Hematopoietic multipotent progenitor cell treated with erythropoietin and hydrocortisone succinate and interleukin-3 and kit ligand, for 4 days (in vitro differentiated cells): Measurements from ENCODE around the gene RAD51B.

Experiments
- DNase-seq: peaks from one replicate; pipeline ENCODE4 v3.0.0-alpha.2; 2015

The RAD51B gene

DNA sequence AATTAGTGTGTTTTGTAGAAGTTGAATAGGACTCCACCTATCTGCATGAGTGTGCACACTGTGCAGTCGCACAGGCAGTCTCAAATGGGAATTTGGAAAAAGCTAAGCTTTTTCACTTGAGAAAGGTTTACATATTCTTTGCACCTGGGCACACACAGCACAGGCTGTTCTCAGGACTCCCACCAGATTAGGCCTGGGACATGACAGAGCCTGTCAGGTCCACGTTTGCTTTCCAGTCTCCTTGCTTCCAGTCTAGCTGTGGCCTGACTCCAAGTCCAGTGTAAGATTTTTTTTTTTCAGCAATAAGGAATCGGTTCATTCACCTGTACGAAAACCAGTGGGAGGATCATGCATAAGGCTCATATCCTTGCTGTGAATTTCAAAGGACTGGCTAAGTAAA is 792.0 kb downstream of the RAD51B start:
- DNase-seq: no peak

DNA sequence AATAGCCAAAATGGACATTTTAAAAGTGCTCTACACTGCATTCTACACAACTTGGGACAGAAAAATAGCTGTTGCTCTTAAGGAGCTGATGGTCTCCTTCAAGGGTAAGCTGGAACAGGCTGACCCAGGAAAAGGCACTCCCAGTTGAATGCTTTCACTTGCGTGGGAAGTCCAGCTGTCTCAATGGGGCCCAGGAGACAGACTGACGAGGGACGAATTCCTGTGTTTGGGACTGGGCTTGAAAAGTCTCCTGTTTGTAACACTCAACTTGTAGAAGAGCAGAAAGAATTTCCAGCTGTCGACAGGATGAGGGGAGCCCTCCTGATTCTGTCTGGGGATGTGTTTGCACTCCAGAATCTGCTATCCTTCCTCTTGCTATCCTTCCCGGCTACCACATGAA is 792.5 kb downstream of the RAD51B start:
- DNase-seq: no peak

DNA sequence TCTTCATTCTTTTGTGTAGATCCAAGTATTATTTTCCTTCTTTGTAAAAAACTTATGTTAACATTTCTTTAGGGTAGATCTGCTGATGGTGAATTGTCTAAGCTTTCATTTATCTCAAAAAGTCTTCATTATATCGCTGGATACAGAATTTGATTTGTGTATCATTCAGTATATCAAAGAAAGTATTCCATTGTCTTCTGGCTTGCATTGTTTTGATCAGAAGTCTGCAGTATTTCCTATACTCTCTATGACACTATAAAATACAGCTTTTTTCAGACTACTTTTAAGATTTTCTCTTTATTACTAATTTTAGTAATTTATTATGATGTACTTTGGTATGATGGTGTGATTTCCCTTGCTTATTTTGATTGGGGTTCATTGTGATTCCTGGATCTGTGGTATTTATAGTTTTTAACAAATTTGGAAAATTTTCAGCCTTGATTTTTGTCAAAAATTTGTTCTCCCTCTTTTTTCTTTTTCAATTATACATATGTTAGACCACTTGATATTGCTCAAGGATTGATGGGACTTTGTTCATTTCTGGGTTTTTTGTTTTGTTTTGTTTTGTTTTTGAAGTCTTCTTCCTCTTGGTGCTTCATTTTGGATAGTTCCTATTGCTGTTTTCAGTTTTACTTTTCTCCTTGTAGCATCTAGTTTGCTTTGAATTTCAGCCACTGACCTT is 796.8 kb downstream of the RAD51B start:
- DNase-seq: peak; percentile 42

DNA sequence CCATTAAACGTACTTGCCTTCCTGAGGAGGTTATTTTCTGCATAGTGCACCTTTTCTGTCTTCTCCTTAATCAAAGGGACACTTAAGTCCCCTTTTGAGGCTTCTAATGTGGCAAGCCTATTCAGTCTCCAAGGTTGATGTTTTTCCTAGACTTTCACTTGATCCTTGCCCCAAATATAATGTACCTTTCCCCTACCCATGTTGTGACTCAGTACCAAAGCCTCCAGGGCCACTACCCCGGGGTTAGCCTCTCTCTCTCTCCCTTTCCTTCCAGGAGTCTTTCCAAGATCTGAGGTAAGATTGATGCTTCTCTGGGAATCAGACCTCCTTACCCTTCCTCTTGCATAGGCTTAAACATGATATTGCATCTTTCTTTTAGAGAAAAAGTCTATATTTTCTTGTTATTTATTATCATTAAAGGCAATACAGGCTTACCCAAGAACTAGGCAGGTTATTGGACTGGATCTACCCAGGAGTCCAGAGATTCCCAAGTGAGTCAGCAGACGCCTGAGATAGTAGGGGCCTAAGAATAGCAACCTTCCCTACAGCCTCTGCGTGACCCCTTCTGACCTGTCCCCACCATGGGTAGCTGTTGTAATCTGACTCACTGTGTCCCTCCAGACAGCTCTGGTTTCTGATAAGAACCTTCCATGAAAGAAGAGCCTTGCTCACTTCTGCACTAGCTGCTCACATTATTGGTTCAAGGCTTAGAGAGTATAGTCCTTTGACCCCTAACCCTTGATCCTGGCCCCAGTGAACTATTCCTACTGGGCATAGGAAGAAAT is 800.4 kb downstream of the RAD51B start:
- DNase-seq: peak; percentile 54

DNA sequence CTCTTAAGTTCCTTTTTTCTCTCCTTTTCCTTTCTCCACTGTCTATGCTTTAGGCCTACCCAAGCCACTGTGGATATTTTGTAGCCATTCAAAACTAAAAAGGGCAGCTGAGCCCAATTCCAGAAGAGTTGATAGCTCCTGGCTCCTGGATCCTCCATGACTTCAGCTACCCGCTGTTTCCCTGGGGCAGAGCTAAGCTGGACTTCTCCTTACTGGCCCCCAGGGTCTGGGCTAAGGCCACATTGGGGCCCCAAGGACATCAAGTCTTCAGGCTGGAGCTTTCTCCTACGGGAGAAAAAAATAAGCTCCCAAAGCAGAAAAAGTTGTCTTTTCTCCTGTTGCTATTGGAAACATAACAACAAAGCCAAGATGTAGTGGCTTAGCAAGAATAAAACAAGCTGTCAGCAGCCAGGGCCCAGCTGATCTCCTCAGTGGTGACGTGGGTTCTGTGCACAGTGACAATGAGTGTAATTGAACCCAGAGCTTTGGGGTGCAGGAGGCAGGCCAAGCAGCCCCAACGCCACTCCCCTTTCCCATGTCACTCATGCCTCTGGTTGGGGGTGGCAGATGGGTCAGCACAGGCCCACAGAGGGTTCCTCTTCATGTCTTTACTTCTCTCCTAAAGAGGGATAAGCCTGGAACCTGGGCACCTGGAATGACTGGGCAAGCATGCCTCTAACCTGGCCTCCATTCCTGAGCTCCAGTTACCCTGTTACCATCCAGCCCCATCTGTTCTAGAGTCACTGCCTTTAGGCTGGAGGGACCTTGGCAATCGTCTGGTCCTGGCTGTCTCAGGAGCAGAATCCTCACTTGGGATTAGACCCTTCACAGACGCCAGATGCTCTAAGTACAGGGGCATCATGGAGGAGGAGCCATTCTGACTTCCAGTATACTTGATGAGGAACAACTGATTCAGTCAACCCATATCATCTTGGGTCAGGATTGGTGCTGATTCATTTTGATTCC is 802.1 kb downstream of the RAD51B start:
- no peak for DNase-seq

DNA sequence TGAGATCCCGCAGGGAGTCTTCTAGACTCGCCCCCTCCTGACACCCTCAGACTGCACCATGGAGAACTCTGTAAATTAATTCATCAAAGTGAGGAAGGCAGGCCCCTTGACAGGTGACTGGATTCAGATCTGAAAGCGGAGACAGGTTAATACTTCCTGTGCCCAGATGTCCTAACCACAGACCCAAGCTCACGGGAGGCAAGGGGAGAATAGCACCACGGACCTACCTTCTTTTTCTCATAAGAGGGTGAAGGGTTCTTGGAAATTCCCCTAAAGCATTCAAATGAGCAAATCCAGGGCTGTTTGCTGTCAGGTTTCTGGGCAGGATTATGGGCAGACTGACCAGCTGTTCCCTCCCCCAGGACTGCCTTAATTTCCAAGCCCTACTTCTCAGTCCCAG is 803.3 kb downstream of the RAD51B start:
- DNase-seq: no peak

DNA sequence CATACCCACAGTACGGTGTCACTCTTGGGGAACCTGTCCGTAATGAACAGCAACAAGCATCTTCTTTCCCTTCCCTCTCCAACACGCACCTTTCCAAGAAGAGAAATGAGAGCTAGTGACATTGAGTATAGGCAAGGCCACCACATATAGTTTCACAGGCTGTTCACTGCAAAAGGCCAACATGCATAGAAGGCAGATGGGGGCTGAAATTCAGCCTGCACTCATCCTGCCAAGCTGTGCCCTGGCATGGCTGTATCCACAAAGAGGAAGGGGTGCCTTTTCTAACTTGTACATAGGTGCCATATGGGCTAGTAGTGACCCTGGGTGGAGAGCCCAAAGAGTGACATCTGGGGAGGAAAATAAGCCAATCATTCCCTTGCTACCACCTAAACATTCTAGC is 803.7 kb downstream of the RAD51B start:
- no peak for DNase-seq

DNA sequence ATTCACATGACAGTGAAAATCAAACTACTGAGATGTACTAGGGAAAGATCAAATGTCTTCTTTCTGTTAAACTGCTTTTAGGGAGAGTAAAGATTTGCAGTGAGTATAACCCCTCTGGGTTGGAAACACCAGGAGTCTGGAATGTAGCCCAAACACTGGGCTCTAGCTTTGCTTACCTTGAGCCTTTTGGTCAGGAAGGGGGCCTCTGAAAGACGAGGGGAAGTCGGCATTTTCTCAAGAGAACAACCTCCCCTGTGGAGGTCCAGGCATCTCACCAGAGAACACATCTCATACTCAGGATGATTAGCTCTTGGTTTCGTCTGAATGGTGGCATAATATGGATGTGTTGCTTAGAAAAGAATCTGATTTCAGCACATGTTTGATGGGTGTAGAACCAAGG is 804.2 kb downstream of the RAD51B start:
- DNase-seq: no peak

DNA sequence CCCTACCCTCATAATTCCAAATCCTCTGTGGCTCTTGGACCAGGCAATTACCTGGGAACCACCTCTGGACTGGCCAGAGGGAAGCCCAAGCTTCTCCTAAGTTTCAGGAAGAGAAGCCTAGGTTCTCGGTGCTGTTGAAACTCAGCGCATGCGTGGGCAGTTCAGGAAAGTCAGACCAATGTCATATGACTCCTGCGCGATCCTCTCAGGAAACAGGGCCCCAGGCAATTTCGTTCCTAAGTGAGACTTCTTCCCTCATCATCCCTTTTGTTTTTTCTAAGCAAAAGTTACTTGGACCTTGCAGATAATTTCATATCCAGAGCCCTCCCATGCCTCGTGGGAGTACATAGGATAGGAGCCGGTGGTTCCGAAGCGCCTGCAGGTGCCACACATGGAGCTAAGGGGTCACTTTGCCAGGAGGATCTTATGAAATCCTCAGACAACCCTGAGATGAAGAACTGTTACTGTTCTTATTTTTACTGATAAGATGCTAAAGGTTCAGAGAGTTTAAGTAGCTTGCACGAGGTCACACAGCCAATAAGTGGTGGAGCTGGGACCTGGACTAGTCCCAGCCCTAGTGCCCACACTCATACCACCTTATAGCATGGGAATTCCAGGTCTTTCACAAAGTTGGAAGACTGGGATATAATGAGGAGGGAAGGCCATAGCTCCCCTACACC is 805.1 kb downstream of the RAD51B start:
- no peak for DNase-seq

DNA sequence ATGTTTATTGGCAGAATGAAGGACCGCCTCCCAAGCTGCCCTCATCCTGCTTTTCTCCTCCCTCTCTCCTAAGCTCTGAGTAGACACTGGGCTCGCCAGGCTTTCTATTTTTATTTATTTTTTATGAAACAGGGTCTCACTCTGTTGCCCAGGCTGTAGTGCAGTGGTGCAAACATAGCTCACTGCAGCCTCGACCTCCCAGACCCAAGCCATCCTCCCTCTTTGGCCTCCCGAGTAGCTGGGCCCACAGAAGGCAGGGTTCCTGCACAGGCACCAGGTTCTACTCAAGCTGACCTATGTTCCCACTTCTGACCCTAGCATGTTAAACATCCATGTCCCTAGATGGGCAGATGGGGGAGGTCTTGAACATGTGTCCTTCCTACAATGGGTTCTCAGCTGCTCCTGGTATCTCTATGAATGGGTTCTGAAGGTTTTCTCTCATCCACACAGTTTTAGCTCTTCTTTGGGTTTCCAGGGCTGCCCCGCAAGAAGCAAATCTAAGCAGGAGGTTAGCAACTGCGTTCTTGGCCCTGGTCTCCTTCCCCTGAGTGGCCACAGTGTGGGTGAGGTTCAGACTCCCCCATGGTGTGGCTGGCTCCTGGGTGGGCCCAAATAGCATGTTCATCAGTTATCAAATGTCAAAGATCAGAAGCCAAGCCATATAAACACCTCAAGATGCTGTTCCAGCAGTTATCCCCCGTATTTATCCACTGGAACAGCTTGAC is 805.9 kb downstream of the RAD51B start:
- DNase-seq: no peak

DNA sequence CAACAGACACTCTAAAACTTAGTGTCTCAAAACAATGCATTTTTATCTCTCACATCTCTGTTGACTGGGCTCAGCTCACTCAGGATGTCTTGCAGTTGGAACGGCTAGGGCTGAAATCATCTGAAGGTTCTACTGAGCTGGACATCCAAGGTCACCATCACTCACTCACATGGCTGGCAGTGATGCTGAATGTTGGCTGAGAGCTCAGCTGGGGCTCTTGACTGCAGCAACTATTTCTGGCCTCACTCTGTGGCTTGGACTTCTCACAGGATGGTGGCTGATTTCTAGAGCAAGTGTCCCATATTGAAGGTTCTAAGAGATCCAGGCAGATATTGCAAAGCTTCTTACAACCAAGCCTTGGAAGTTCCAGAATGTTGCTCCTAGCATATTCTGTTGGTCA is 806.8 kb downstream of the RAD51B start:
- DNase-seq: no peak

DNA sequence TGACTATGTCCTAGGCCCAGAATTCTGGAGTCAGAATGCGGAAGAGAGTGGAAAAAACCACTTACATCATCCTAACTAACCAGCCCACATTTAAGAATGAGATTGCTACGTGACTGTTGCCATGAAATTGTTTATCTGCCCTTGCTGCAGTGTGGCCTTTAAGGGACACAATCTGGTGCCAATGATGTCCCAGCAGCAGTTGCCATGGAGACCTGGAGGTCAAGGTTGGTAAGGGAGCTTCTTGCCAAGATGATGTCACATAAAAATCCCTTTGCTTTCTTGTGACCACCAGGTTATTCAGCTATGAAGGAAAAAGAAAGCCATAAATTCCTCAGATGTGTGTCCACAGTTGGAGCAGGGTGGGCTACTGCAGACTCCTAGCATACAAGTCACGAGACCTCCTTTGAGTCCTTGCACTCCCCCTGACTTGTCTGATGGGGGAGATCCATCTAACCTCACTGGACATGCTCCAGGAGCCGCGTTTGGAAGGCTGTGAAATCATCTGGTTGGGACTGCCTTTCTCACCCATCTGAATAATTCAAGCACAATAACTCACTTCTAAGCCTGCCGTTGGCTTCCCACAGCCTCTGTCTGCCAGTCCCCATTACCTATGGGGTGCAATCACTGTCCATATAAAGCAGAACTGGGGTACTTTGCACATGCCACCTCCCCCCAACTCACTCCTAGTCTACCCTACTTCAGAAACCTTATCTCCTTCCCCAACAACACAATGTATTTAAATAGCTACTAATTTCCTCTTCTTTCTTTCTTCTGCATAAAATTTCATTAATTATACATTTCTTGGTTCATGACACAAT is 807.7 kb downstream of the RAD51B start:
- DNase-seq: no peak

DNA sequence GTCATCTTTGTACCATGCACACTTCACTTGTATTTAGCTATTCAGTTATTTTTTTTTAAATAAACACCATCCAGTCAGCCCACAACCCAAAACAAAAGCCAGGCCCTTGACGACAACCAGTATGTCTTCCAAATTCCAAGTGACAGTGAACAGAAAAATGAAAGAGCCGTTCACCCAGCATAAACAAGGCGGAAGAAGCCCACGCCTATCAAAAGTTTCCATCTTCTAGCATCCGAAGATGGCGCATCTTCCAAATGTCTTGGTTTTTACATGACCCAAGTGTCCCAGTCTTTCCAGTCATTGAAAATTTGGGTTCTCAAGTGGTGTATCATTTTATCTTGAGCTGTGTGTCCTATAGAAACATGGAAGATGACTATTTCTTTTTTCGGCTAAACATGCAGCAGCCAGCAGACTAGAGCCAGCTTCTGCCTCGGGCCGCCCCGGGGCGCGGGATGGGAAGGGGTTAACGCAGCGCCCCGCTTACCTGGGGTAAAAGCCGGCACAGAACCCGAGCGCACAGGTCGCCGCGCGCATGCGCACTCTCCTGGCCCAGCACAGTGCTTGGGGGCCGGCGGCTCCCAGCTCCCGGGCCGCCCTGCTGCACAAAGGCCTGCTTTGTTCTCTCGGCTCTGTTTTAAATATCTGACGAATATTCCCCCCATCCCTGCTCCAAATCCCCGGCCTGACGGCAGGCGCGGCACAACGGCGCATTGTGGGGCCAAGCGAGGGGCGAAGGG is 808.5 kb downstream of the RAD51B start:
- DNase-seq: no peak

DNA sequence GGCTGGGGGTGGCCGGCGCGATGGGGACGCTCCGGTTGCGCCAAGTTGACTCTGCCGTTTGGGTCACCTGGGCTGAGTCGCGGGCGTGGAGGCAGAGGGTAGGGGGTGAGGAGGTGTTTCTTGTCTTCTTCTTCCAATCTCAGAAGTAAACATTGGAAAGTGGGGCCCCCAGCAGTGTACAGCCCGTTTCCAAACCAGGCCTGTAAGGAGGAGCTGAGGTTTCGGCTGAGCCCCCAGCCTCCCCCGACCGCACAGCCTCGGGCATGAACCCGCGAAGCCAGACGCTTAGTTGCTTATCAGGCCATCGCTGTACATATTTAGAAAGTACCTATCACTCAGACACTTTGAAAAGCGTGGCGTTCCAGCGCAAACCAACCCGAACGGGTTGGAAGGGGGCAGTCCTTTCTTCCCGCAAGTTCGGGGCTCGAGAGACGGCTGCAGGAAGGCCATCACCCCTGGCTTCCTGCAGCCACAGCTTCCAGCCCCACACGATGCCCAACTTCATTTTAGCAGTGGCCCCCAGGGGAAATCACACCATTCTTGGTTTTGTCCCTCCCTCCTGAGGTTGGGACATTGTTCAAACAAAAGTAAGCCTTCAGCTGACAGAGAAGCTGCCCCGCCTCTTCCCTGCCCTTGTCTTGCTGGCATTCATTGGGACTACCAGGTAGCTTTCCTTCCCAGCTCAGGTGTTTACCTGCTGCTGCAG is 809.2 kb downstream of the RAD51B start:
- peak; percentile 44 for DNase-seq

DNA sequence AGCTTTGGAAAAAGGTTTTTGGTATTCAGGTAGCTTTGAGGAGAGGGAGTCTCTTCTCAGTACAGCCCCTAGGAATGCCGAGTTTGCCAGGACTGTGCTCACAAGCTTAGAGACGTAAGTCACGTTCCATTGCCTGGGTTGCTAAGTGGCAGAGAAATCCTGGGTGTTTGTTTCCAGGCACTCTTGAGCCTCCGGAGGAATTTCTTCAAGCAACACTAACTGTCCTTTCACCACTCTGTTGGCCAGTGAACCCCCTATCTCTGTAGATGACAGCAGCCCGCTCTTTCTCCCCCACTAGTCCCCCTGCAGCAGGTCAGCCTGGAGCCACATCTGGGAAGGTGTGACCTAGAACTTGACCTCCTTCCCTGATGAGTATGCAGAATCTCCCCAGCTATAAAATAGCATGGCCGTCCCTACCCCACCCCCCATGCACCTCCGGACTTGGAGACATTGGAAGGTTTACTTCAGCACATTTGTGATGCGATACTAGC is 810.5 kb downstream of the RAD51B start:
- DNase-seq: no peak

DNA sequence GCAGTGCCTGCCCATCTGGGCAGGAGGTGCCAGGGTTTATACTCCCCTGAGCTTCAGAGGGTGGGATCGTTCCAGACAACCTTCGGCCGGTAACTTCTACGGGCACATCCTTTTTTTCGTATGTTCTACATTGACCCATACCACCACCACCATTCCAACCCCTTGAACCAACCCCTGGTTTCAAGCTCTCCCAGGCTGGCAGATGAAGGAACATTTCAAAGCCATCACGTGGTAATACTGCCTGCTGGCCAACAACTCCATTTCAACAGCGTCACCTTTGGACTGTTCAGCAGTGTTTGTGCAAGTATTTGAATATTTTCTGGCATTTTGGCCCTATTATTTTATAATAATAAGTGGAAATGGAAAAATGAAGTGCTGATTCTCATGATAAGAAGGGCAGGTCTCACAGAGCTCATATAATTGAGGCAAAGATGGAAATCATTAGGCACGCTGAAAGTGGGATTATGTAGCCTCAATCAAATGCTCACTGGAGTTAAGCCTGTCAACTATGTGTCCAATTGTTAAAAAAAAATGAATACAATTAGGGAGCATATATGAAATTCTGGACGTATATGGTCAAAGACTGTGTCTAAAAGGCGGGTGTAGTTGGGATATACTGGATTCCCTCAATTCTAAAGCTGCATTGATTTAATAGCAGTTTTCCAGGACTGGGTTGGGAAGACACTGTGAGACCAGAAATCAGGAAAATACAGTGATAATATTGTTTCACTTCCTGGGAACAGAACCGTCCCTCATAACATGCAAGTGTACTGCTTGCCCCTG is 811.2 kb downstream of the RAD51B start:
- no peak for DNase-seq

DNA sequence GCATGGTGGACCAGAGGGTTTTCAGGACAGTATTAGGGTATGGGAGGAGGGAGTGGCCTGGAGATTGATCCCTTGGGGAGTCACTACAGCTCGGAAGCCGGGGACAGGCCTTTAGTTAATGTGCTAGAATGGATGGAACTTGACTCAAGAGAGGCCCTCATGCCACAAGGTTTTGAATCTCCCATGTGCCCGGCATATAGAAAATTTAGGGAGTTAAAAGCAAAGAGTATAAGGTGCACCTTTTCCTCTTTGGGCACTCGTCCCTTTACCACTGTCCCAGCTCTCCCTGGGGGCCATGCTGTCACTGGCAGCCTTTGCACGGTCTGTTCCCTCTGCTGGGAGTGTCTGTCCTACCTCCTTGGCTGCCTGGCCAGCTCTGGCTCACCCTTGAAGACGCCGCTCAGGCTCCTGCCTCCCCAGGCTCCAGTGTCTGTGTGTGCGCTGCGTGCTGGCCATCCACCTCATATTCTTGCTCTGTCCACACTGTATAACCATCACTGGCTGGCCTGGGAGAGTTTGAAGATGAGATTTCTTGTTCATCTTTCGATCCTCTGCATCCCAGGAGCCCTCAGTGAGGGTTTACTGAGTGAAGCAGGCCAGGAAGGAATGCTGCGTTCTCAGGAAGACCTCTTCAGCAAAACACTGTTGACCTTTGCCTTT is 811.9 kb downstream of the RAD51B start:
- DNase-seq: no peak
